ENCODE measurements around the gene TGM5.

TGM5 gene

GRCh38 chr15:43260011-43260615, 6.6 kb downstream of the TGM5 start:
- POLR2A ChIA-PET: no interaction called here
- TF ChIP-seq CTCF (IDR thresholded peaks at IDR 0.05; ENCODE audit: control extremely low read depth, extremely low read depth, low read depth, missing control alignments): no peak
- DNase-seq (ENCODE audit: extremely low spot score): no peak
- CTCF ChIA-PET: interaction anchor here (0.8 to 4.6 kb wide), 6 partner anchors 9 to 56 kb away, joined by 3 to 31 read pairs (median 6); no protein-coding TSS in a partner anchor

- ChIA-PET POLR2A (no interaction called here), CTCF (interaction anchor here (0.9 to 1.1 kb wide), 3 partner anchors 8 to 33 kb away, joined by 5 to 6 read pairs (median 5); partner anchors contain the start of gene TGM5)
- DNase-seq (ENCODE audit: extremely low spot score): no peak
- no peak for TF ChIP-seq CTCF (IDR thresholded peaks at IDR 0.05; ENCODE audit: control extremely low read depth, extremely low read depth, low read depth, missing control alignments)
These were observed 7.9 kb downstream of the TGM5 start for GRCh38 chr15:43258781-43259180.

GRCh38 chr15:43256341-43256740, 10.4 kb downstream of the TGM5 start:
- CTCF ChIA-PET: interaction anchor here (1.4 to 5.2 kb wide), 3 partner anchors 12 to 31 kb away, joined by 5 to 36 read pairs (median 31); partner anchors contain the start of gene TGM5
- no peak for DNase-seq (ENCODE audit: extremely low spot score)
- POLR2A ChIA-PET: no interaction called here
- TF ChIP-seq CTCF (IDR thresholded peaks at IDR 0.05; ENCODE audit: control extremely low read depth, extremely low read depth, low read depth, missing control alignments): no peak

- CTCF ChIA-PET: interaction anchor here (1.4 to 5.2 kb wide), 3 partner anchors 12 to 31 kb away, joined by 5 to 36 read pairs (median 31); partner anchors contain the start of gene TGM5
- no peak for DNase-seq (ENCODE audit: extremely low spot score)
- POLR2A ChIA-PET: no interaction called here
- no peak for TF ChIP-seq CTCF (IDR thresholded peaks at IDR 0.05; ENCODE audit: control extremely low read depth, extremely low read depth, low read depth, missing control alignments)
These were observed 11.4 kb downstream of the TGM5 start for GRCh38 chr15:43255376-43255775.

- ChIA-PET CTCF (interaction anchor here (0.8 to 5.6 kb wide), 9 partner anchors 12 to 50 kb away, joined by 4 to 36 read pairs (median 5); partner anchors contain the start of gene TGM5), POLR2A (no interaction called here)
- TF ChIP-seq CTCF (IDR thresholded peaks at IDR 0.05; ENCODE audit: control extremely low read depth, extremely low read depth, low read depth, missing control alignments): no peak
- peak; percentile 64 for DNase-seq (ENCODE audit: extremely low spot score)
These were observed 13.0 kb downstream of the TGM5 start for GRCh38 chr15:43253431-43254403.

GRCh38 chr15:43251871-43252250, 14.9 kb downstream of the TGM5 start:
- no peak for DNase-seq (ENCODE audit: extremely low spot score)
- TF ChIP-seq CTCF (IDR thresholded peaks at IDR 0.05; ENCODE audit: control extremely low read depth, extremely low read depth, low read depth, missing control alignments): no peak
- POLR2A ChIA-PET: no interaction called here
- CTCF ChIA-PET: interaction anchor here (0.9 to 5.6 kb wide), 6 partner anchors 10 to 68 kb away, joined by 3 to 27 read pairs (median 6); no protein-coding TSS in a partner anchor
